GM18520 (cell line): ENCODE results near the gene SMAD3.

ENCODE experiments used
- ATAC-seq: cut with Tn5 transposase; IDR thresholded peaks from one replicate; pipeline ENCODE4 v1.9.1; 2021; ENCODE audit not compliant: unreplicated experiment

SMAD3 gene

GRCh38 chr15:67176195-67176971 is 111.0 kb downstream of the SMAD3 start:
- no peak for ATAC-seq

GRCh38 chr15:67177752-67178151 is 112.3 kb downstream of the SMAD3 start:
- no peak for ATAC-seq

GRCh38 chr15:67178569-67179210 is 113.3 kb downstream of the SMAD3 start:
- ATAC-seq = no peak

- no peak for ATAC-seq
Observed at GRCh38 chr15:67179411-67179995, 114.1 kb downstream of the SMAD3 start.

GRCh38 chr15:67180035-67180434 is 114.6 kb downstream of the SMAD3 start:
- ATAC-seq = no peak

- ATAC-seq = no peak
Observed at GRCh38 chr15:67180514-67181191, 115.3 kb downstream of the SMAD3 start.

- no peak for ATAC-seq
Observed at GRCh38 chr15:67181221-67181639, 115.8 kb downstream of the SMAD3 start.

GRCh38 chr15:67183443-67184169 is 118.2 kb downstream of the SMAD3 start:
- no peak for ATAC-seq

GRCh38 chr15:67184208-67184925 is 119.0 kb downstream of the SMAD3 start:
- no peak for ATAC-seq

GRCh38 chr15:67185051-67185450 is 119.6 kb downstream of the SMAD3 start:
- ATAC-seq = no peak

- ATAC-seq = no peak
Observed at GRCh38 chr15:67185621-67186225, 120.3 kb downstream of the SMAD3 start.

- no peak for ATAC-seq
Observed at GRCh38 chr15:67186226-67186649, 120.8 kb downstream of the SMAD3 start.

GRCh38 chr15:67186688-67187087 is 121.3 kb downstream of the SMAD3 start:
- ATAC-seq = no peak

GRCh38 chr15:67187351-67187854 is 122.0 kb downstream of the SMAD3 start:
- ATAC-seq = no peak

- no peak for ATAC-seq
Observed at GRCh38 chr15:67188551-67189218, 123.3 kb downstream of the SMAD3 start.

GRCh38 chr15:67189326-67190051 is 124.1 kb downstream of the SMAD3 start:
- ATAC-seq = no peak

- no peak for ATAC-seq
Observed at GRCh38 chr15:67190326-67190725, 124.9 kb downstream of the SMAD3 start.

- ATAC-seq = no peak
Observed at GRCh38 chr15:67190813-67191212, 125.4 kb downstream of the SMAD3 start.
